GM19463 (cell line): ENCODE data around the gene CAP2.
A peak's percentile ranks its signal among the peaks of the same experiment; 100 is the strongest.
"Not testable (repeated sequence)": the region's sequence is repeated elsewhere in the genome, so short reads cannot be mapped to it uniquely, and the experiment has no call there.

Experiments
- ATAC-seq: cut with Tn5 transposase; IDR thresholded peaks from one replicate; pipeline ENCODE4 v1.9.1; 2021; ENCODE audit warnings: mild to moderate bottlenecking, moderate library complexity; ENCODE audit not compliant: unreplicated experiment

The CAP2 gene

GRCh38 chr6:17562636-17563035, 169.2 kb downstream of the CAP2 start:
- ATAC-seq = no peak

- ATAC-seq = no peak
These were observed 172.0 kb downstream of the CAP2 start for GRCh38 chr6:17565399-17565798.

- no peak for ATAC-seq
These were observed 181.6 kb downstream of the CAP2 start for GRCh38 chr6:17574866-17575560.

- no peak for ATAC-seq
These were observed 183.7 kb downstream of the CAP2 start for GRCh38 chr6:17577059-17577458.

- peak; percentile 85 for ATAC-seq
These were observed 187.2 kb downstream of the CAP2 start for GRCh38 chr6:17580518-17581048.

- not testable (repeated sequence) for ATAC-seq
These were observed 187.9 kb downstream of the CAP2 start for GRCh38 chr6:17581282-17581681.

GRCh38 chr6:17583811-17584210, 190.4 kb downstream of the CAP2 start:
- ATAC-seq = no peak

GRCh38 chr6:17584241-17584803, 190.9 kb downstream of the CAP2 start:
- peak; percentile 34 for ATAC-seq

GRCh38 chr6:17585766-17586490, 192.5 kb downstream of the CAP2 start:
- no peak for ATAC-seq

- not testable (repeated sequence) for ATAC-seq
These were observed 193.2 kb downstream of the CAP2 start for GRCh38 chr6:17586623-17587022.

GRCh38 chr6:17588011-17588410, 194.6 kb downstream of the CAP2 start:
- ATAC-seq = no peak

- peak; percentile 54 for ATAC-seq
These were observed 196.2 kb downstream of the CAP2 start for GRCh38 chr6:17589406-17590096.

GRCh38 chr6:17591287-17591686, 197.9 kb downstream of the CAP2 start:
- no peak for ATAC-seq

- no peak for ATAC-seq
These were observed 199.9 kb downstream of the CAP2 start for GRCh38 chr6:17593246-17593645.

GRCh38 chr6:17596085-17596484, 202.7 kb downstream of the CAP2 start:
- ATAC-seq = no peak

- peak; percentile 90 for ATAC-seq
These were observed 206.6 kb downstream of the CAP2 start, which contains the start of gene FAM8A1 for GRCh38 chr6:17599877-17600526. TSS of gene FAM8A1 (plus strand) at chr6:17600302. CDS start at chr6:17600410, 108 bp downstream.

GRCh38 chr6:17600527-17601385, 207.4 kb downstream of the CAP2 start:
- peak; percentile 44 for ATAC-seq

- ATAC-seq = no peak
These were observed 207.9 kb downstream of the CAP2 start for GRCh38 chr6:17601386-17601703.

GRCh38 chr6:17602888-17603287, 209.5 kb downstream of the CAP2 start:
- ATAC-seq = no peak

- no peak for ATAC-seq
These were observed 213.2 kb downstream of the CAP2 start for GRCh38 chr6:17606606-17607005.
